Parathyroid adenoma (tissue), 2 donors: ENCODE results near the gene FBLIM1.
A peak's percentile ranks its signal among the peaks of the same experiment; 100 is the strongest.

Experiments
- H2AFZ ChIP-seq: fragments of 300-600 bp; sonication (generic); one replicate; pipeline ENCODE4 v1.7.0; 2017; ENCODE audit warnings: antibody characterized with exemption, mild to moderate bottlenecking
- H3K27ac ChIP-seq: fragments of 300-600 bp; sonication (generic); one replicate; pipeline ENCODE4 v1.7.0; 2017
- H3K27me3 ChIP-seq: fragments of 300-600 bp; sonication (generic); one replicate; pipeline ENCODE4 v1.7.0; 2017; ENCODE audit warnings: low read length; ENCODE audit not compliant: control insufficient read depth, insufficient read depth
- H3K36me3 ChIP-seq: fragments of 300-600 bp; sonication (generic); one replicate; pipeline ENCODE4 v1.7.0; 2017; ENCODE audit warnings: low read length; ENCODE audit not compliant: control insufficient read depth, insufficient read depth
- H3K4me1 ChIP-seq: fragments of 300-600 bp; sonication (generic); one replicate; pipeline ENCODE4 v1.7.0; 2017; ENCODE audit warnings: control low read depth
- H3K4me2 ChIP-seq: fragments of 300-600 bp; sonication (generic); one replicate; pipeline ENCODE4 v1.7.0; 2017; ENCODE audit warnings: low read length
- H3K4me3 ChIP-seq: fragments of 300-600 bp; sonication (generic); one replicate; pipeline ENCODE4 v1.7.0; 2017; ENCODE audit warnings: low read depth, low read length
- H3K79me2 ChIP-seq: fragments of 300-600 bp; sonication (generic); one replicate; pipeline ENCODE4 v1.7.0; 2017; ENCODE audit warnings: control low read depth
- H3K9ac ChIP-seq: fragments of 300-600 bp; sonication (generic); one replicate; pipeline ENCODE4 v1.7.0; 2017; ENCODE audit warnings: mild to moderate bottlenecking
- H3K9me3 ChIP-seq: fragments of 300-600 bp; sonication (generic); one replicate; pipeline ENCODE4 v1.7.0; 2017; ENCODE audit warnings: low read length; ENCODE audit not compliant: control insufficient read depth
- CTCF ChIP-seq: fragments of 300-600 bp; sonication (generic); IDR thresholded peaks from one replicate; pipeline ENCODE4 v1.7.0; 2017; ENCODE audit warnings: antibody characterized with exemption, mild to moderate bottlenecking
- donor health status: primary hyperparathyroidism.

FBLIM1 gene

GRCh38 chr1:15735304-15736037 is 23.1 kb upstream of the FBLIM1 start:
- H3K9ac ChIP-seq: no peak overlapping the region
- no peak overlapping the region for H3K4me3 ChIP-seq

GRCh38 chr1:15736038-15736891 is 22.3 kb upstream of the FBLIM1 start, which contains the start of gene SLC25A34:
Gene SLC25A34, plus strand, starts transcription at chr1:15736258. Its CDS starts 228 bp downstream, at chr1:15736486.
- H3K4me3 ChIP-seq: no peak within 1 kb of the TSS
- peak within 1 kb of the TSS; percentile 92 for H3K27ac ChIP-seq

More at GRCh38 chr1:15735304-15736037, 23.1 kb upstream of the FBLIM1 start:
- Histone ChIP-seq H3K79me2 (no peaks in the 10 kb centered on the region), H3K27ac (peak overlapping the region; percentile 92), H3K4me1 (peaks cover 14% of the 10 kb centered on the region), H3K4me2 (peak overlapping the region; percentile 62), H2AFZ (no peak overlapping the region), H3K27me3 (no peaks in the 10 kb centered on the region), H3K9me3 (no peaks in the 10 kb centered on the region), H3K36me3 (no peaks in the 10 kb centered on the region)
- no peak for TF ChIP-seq CTCF

GRCh38 chr1:15736892-15737261 is 21.7 kb upstream of the FBLIM1 start:
- no peak overlapping the region for H3K4me3 ChIP-seq
- H3K27ac ChIP-seq: peak overlapping the region; percentile 92
- peaks cover 14% of the 10 kb centered on the region for H3K4me1 ChIP-seq

More at GRCh38 chr1:15736038-15736891, 22.3 kb upstream of the FBLIM1 start, which contains the start of gene SLC25A34:
- Histone ChIP-seq H3K9me3 (no peaks in the 10 kb centered on the region), H3K79me2 (no peaks in the 10 kb centered on the region), H2AFZ (no peak within 1 kb of the TSS), H3K4me1 (peaks cover 14% of the 10 kb centered on the region), H3K36me3 (no peaks in the 10 kb centered on the region), H3K27me3 (no peaks in the 10 kb centered on the region), H3K9ac (no peak within 1 kb of the TSS), H3K4me2 (peak within 1 kb of the TSS; percentile 62)
- no peak for TF ChIP-seq CTCF

More at GRCh38 chr1:15736892-15737261, 21.7 kb upstream of the FBLIM1 start:
- H3K9me3 ChIP-seq: no peaks in the 10 kb centered on the region
- H3K9ac ChIP-seq: no peak overlapping the region
- H2AFZ ChIP-seq: no peak overlapping the region
- no peak for TF ChIP-seq CTCF
- no peaks in the 10 kb centered on the region for H3K27me3 ChIP-seq
- no peaks in the 10 kb centered on the region for H3K36me3 ChIP-seq
- H3K4me2 ChIP-seq: peak overlapping the region; percentile 62
- no peaks in the 10 kb centered on the region for H3K79me2 ChIP-seq
